Suprapubic skin (tissue), 4 donors: ENCODE results near the gene PDS5A. TPM values are rescaled to one million over a fixed set of nuclear protein-coding genes. Genes with fewer than 3 reads are reported as not detected.

Experiments used
- DNase-seq, 2 donors: peaks; one replicate each; pipeline ENCODE4 v3.0.0-alpha.2; 2019; ENCODE audit warnings: low spot score in 2 of 2
- H3K27ac ChIP-seq: fragments of 200-600 bp; sonication (generic); one replicate; pipeline ENCODE4 v1.5.1; 2019
- H3K27me3 ChIP-seq: fragments of 200-600 bp; sonication (generic); one replicate; pipeline ENCODE4 v1.5.1; 2019
- H3K36me3 ChIP-seq: fragments of 200-600 bp; sonication (generic); one replicate; pipeline ENCODE4 v1.5.1; 2019
- H3K4me1 ChIP-seq: fragments of 200-600 bp; sonication (generic); one replicate; pipeline ENCODE4 v1.5.1; 2019
- H3K4me3 ChIP-seq: fragments of 200-600 bp; sonication (generic); one replicate; pipeline ENCODE4 v1.5.1; 2019; ENCODE audit warnings: mild to moderate bottlenecking
- H3K9me3 ChIP-seq: fragments of 200-600 bp; sonication (generic); one replicate; pipeline ENCODE4 v1.5.1; 2019
- EP300 ChIP-seq: sonication (generic); formaldehyde crosslinking; IDR thresholded peaks from one replicate; pipeline ENCODE4 v1.6.1; 2017; ENCODE audit warnings: antibody characterized with exemption
- POLR2A ChIP-seq, 2 donors: fragments of 450-650 bp; IDR thresholded peaks; one replicate each; pipeline ENCODE4 v1.6.1; 2017; ENCODE audit warnings: antibody characterized with exemption in 2 of 2, mild to moderate bottlenecking in 2 of 2, moderate library complexity in 2 of 2
- POLR2AphosphoS5 ChIP-seq, 3 donors: sonication (generic); formaldehyde crosslinking; IDR thresholded peaks; one replicate each; pipeline ENCODE4 v1.6.1; 2017; ENCODE audit warnings: antibody characterized with exemption in 3 of 3
- WGBS: methylation state at CpG from one replicate; pipeline ENCODE4 v1.1.5; 2018; 5-methylcytosine and 5-hydroxymethylcytosine counted together
- total RNA-seq, 4 donors: library from RNA; depleted of rRNA; stranded (reverse); fragments of >200 nt; gene quantifications; one replicate each; pipeline ENCODE4 v1.1.0, GENCODE V29; 2016
- TF ChIP-seq, protein P1 (sequence below), 2 donors: fragments of 200-600 bp in 1 of 2; fragments of 450-650 bp in 1 of 2; sonication (generic) in 1 of 2; IDR thresholded peaks; one replicate each; pipeline ENCODE4 v1.5.1; 2016 to 2019; ENCODE audit warnings: antibody characterized with exemption in 2 of 2, mild to moderate bottlenecking in 1 of 2, moderate library complexity in 1 of 2

PDS5A gene
- total RNA-seq, 4 donors from 2014 or later: 52.4 to 89.6 (median 68.9) TPM

GRCh38 chr4:39864391-39864790 lies 113.3 kb downstream of the PDS5A start:
- 94% methylated on average over 6 of the region's 6 CpGs for WGBS
- H3K4me3 ChIP-seq: no peak overlapping the region
- H3K27ac ChIP-seq: no peak overlapping the region
- H3K9me3 ChIP-seq: no peaks in the 10 kb centered on the region
- H3K4me1 ChIP-seq: no peaks in the 10 kb centered on the region
- no peak for DNase-seq
- peaks cover 44% of the 10 kb centered on the region for H3K36me3 ChIP-seq
- TF ChIP-seq EP300: no peak
- TF ChIP-seq, protein P1, sequence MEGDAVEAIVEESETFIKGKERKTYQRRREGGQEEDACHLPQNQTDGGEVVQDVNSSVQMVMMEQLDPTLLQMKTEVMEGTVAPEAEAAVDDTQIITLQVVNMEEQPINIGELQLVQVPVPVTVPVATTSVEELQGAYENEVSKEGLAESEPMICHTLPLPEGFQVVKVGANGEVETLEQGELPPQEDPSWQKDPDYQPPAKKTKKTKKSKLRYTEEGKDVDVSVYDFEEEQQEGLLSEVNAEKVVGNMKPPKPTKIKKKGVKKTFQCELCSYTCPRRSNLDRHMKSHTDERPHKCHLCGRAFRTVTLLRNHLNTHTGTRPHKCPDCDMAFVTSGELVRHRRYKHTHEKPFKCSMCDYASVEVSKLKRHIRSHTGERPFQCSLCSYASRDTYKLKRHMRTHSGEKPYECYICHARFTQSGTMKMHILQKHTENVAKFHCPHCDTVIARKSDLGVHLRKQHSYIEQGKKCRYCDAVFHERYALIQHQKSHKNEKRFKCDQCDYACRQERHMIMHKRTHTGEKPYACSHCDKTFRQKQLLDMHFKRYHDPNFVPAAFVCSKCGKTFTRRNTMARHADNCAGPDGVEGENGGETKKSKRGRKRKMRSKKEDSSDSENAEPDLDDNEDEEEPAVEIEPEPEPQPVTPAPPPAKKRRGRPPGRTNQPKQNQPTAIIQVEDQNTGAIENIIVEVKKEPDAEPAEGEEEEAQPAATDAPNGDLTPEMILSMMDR (IDR thresholded peaks at IDR 0.05): no peak
- no peak for TF ChIP-seq POLR2A (IDR thresholded peaks at IDR 0.05)
- no peak for TF ChIP-seq POLR2AphosphoS5 (IDR thresholded peaks at IDR 0.05)
- no peaks in the 10 kb centered on the region for H3K27me3 ChIP-seq

DNA sequence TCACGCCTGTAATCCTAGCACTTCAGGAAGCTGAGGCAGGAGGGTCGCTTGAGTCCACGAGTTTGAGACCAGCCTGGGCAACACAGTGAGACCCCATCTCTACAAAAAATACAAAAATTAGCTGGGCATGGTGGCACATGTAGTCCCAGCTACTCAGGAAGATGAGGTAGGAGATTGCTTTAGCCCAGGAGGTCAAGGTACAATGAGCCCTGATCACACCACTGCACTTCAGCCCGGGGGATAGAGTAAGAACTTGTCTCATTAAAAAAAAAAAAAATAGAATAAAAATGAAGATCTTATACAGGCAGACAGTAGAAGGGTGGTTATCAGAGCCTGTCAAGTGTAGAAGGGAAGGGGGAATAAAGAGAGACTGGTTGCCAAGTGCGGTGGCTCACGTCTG lies 116.9 kb downstream of the PDS5A start:
- Histone ChIP-seq H3K4me1 (no peaks in the 10 kb centered on the region), H3K4me3 (no peak overlapping the region), H3K27me3 (no peaks in the 10 kb centered on the region), H3K27ac (no peak overlapping the region), H3K9me3 (no peaks in the 10 kb centered on the region), H3K36me3 (peaks cover 39% of the 10 kb centered on the region)
- no peak for TF ChIP-seq EP300
- no peak for TF ChIP-seq POLR2A (IDR thresholded peaks at IDR 0.05)
- TF ChIP-seq POLR2AphosphoS5 (IDR thresholded peaks at IDR 0.05): no peak
- TF ChIP-seq, protein P1 (IDR thresholded peaks at IDR 0.05): no peak
- DNase-seq: no peak
- 94% methylated on average over 6 of the region's 6 CpGs for WGBS

- peaks cover 48% of the 10 kb centered on the region for H3K36me3 ChIP-seq
Measured at GRCh38 chr4:39855909-39856512, 121.7 kb downstream of the PDS5A start.

DNA sequence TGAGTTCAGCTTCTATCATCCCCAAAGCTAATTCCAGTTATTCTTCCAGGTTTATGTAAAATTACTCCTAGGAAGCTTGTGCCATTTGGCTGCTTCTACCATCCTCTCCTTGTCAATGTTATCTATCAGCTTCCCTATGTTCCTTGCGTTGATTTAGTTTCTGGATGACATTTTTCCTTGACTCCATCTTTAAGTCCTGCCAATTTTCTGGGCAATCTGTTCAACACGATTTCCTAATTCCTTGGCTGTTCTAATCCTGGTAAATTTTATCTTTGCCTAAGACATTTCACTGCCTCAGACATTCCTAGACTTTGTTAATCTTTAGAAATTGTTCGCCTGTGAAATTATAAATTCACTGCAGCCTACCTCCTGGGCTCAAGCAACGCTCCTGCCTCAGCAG lies 125.1 kb downstream of the PDS5A start:
- H3K27ac ChIP-seq: no peak overlapping the region
- H3K36me3 ChIP-seq: peaks cover 52% of the 10 kb centered on the region
- no peaks in the 10 kb centered on the region for H3K9me3 ChIP-seq
- no peak overlapping the region for H3K4me3 ChIP-seq
- TF ChIP-seq EP300: no peak
- TF ChIP-seq, protein P1 (IDR thresholded peaks at IDR 0.05): no peak
- TF ChIP-seq POLR2A (IDR thresholded peaks at IDR 0.05): no peak
- TF ChIP-seq POLR2AphosphoS5 (IDR thresholded peaks at IDR 0.05): no peak
- no peaks in the 10 kb centered on the region for H3K27me3 ChIP-seq
- no peaks in the 10 kb centered on the region for H3K4me1 ChIP-seq
- WGBS: 65% methylated on average over 4 of the region's 4 CpGs
- DNase-seq: no peak

More at GRCh38 chr4:39855909-39856512, 121.7 kb downstream of the PDS5A start:
- no peaks in the 10 kb centered on the region for H3K9me3 ChIP-seq
- DNase-seq: no peak
- no peak overlapping the region for H3K4me3 ChIP-seq
- H3K27me3 ChIP-seq: no peaks in the 10 kb centered on the region
- no peak overlapping the region for H3K27ac ChIP-seq
- H3K4me1 ChIP-seq: no peaks in the 10 kb centered on the region
- WGBS: 100% methylated on average over 1 of the region's 1 CpG
- no peak for TF ChIP-seq EP300
- no peak for TF ChIP-seq POLR2A (IDR thresholded peaks at IDR 0.05)
- TF ChIP-seq, protein P1 (IDR thresholded peaks at IDR 0.05): no peak
- TF ChIP-seq POLR2AphosphoS5 (IDR thresholded peaks at IDR 0.05): no peak

GRCh38 chr4:39850727-39851126 lies 127.0 kb downstream of the PDS5A start:
- Histone ChIP-seq H3K4me3 (no peak overlapping the region), H3K9me3 (no peaks in the 10 kb centered on the region), H3K27ac (no peak overlapping the region), H3K4me1 (no peaks in the 10 kb centered on the region), H3K27me3 (no peaks in the 10 kb centered on the region), H3K36me3 (peaks cover 65% of the 10 kb centered on the region)
- no peak for DNase-seq
- TF ChIP-seq POLR2AphosphoS5 (IDR thresholded peaks at IDR 0.05) (no peak), POLR2A (IDR thresholded peaks at IDR 0.05) (no peak)

DNA sequence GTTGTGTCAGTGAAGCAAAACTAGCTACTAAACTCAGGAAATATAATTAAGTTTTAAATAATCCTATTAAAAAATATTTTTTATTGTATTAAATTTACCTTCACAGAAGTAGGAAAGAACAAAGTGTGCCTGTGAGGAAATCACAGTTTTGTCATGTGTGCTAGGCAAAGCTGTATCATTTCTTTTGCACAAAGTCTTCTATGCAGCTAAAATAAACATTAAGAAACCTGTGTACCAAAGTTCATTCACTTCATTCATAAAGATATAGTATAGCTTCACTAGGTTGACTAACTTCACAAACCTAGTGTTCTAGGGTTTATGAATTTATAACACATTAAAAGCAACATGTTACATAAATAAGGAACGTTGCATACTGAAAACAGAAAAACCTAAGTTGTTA lies 131.0 kb downstream of the PDS5A start:
- DNase-seq: no peak
- H3K4me3 ChIP-seq: no peak overlapping the region
- WGBS: 83% methylated on average over 1 of the region's 1 CpG
- no peaks in the 10 kb centered on the region for H3K4me1 ChIP-seq
- TF ChIP-seq POLR2A (IDR thresholded peaks at IDR 0.05) (no peak), POLR2AphosphoS5 (IDR thresholded peaks at IDR 0.05) (no peak), EP300 (no peak)
- TF ChIP-seq, protein P1 (IDR thresholded peaks at IDR 0.05): no peak
- H3K36me3 ChIP-seq: peaks cover 71% of the 10 kb centered on the region
- H3K27me3 ChIP-seq: no peaks in the 10 kb centered on the region
- H3K9me3 ChIP-seq: no peaks in the 10 kb centered on the region
- no peak overlapping the region for H3K27ac ChIP-seq
